GM18505 (cell line): ENCODE measurements around the gene MRPS6.

Source experiments
- ATAC-seq: cut with Tn5 transposase; IDR thresholded peaks from one replicate; pipeline ENCODE4 v1.9.1; 2021; ENCODE audit not compliant: unreplicated experiment
- POLR2A ChIP-seq: IDR thresholded peaks from 4 replicates; pipeline ENCODE4 v1.6.1; 2011; ENCODE audit warnings: borderline replicate concordance; ENCODE audit not compliant: insufficient read depth, insufficient read length; ENCODE audit errors: extremely low read depth

Gene MRPS6

DNA sequence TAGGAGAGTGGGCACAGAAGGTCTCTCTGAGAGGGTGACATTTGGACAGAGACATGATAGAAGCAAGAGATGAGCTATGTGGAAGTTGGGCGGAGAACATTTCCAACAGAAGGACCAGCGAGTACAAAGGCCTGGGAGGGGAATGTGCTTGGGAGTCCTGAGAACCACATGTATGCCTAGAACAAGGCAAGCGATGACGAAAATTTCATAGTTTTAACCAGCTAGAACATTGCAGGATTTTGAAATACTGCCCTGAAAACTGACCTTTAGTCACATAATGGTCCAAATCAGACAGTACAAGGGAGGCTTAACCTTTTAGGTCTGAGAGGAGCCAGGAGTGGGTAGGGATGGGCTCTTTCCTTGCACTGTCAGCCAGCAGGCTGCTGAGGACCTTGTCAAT, 68.0 kb downstream of the MRPS6 start:
- ATAC-seq = no peak
- no peak for TF ChIP-seq POLR2A

DNA sequence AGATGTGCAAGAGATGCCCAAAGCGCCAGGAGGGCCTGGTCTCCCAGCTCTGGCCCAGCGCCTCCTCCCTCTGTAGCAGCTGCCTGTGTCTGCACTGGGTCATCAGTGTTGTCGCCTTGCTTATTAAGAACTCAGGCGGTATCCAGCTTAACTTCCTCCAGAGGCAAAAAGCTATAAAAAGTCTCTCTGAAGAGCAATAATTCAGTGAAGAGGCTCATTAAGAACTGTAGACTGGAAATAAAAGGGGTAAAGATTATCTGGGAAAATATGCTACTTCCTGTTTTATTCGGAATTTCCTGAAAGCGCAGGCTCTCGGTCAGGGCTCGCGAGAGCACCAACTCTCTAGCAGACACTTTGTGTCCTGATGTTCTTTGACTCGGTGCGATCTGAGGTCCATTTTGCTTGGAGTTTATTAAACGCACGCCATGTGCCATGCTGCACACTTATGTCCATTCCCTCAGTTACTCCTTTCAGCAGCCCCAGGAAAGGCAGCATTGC, 70.4 kb downstream of the MRPS6 start:
- TF ChIP-seq POLR2A = no peak
- ATAC-seq = no peak

DNA sequence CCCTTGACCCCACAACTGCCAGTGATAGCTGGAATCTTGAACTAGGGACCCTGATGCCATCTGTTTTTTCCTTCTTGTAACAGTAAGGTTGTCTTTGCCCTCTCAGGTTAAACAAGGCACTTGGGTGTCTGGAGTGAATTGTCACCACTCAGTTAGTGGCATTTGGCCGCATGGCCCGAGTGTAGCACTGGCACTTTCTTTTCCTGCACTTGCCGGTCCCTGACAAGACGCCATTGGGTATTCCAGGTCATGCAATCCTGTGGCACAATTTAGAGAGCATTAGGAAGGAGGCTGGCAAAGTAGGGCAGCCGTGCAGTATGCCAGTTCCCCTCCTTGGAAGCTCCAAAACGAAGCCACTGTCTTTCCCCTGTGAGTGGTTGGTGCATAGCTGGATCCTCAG, 70.8 kb downstream of the MRPS6 start:
- no peak for TF ChIP-seq POLR2A
- ATAC-seq = no peak

DNA sequence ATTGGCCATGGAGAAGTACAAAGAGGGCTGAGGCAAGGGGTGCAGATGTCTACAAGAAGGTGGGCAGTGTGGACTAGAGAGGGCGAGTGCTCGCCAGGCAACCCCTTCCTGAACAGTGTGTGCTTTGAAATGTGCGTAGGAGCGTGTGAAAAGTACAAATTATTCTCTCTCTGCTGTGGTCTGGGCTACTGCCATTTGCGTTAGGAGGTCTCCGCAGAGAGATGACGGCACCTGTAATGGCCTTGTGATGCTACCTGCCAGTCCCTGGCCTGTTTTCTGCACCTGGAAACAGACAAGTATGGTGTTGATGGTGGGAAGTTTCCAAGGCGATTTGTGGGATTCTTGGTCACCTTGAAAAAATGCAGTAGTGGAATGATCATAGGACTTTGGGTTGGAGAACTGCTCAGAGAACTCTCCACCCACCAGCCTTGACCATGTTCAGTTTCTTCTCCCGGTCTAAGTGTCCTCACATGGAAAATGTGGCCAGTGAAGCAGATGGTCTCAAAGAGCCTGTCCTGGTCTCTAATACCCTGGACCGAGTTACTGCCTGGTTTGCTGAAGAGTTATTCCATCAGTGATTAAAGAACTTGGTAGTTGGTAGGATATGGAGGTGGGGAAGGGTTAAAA, 74.5 kb downstream of the MRPS6 start:
- ATAC-seq = no peak

DNA sequence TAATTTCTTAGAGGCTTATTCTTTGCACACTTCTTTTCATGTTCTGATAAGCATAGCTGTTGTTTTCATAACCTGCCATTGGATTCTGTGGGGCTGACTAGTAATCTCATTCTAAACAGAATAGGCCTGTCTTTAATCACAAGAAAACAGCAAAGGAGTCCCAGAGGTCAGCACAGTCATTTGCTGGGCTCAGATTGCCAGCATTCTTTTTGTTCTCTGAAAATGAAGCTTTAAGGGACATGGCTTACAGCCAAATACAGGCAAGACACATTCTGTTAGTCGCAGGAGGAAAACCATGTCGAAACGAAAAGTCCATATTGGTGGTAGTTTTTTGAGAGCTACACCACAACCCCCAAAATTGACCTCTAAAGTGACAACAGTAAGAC, 75.0 kb downstream of the MRPS6 start:
- no peak for TF ChIP-seq POLR2A
- no peak for ATAC-seq

More for the DNA sequence above, 74.5 kb downstream of the MRPS6 start:
- no peak for TF ChIP-seq POLR2A

DNA sequence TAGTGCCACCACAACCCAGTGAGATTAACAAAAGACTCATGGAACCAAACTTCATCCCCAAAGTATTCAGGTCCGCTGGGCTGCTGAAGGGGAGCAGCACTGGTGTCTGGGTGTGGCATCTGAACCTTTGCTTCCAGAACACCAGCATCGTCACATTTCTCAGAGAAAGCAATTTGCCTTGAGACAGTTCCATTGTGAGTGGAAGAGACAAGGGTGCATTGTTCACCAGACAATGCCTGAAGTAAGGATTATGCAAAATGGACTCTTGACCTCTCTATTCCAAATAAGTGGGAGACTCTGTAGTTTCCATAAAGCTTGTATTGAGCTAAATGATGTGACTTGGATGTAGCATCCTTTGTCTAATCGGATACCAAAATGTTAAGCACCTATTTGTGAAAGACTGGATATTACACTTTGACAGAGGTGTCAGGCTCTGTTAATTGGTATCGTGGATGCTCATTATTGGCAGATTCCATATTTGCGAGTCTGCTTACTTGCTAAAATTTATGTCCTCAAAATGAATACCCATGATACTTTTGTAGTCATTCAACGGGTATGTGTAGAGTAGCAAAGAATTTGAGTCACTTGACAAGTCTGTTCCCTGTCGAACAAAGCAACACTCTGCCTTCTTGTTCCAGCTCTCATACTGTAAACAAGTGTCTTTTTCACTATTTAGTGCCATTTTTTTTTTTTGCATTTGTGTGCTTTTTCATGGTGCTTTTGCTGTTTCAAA, 75.6 kb downstream of the MRPS6 start:
- ATAC-seq = no peak
- TF ChIP-seq POLR2A = no peak

DNA sequence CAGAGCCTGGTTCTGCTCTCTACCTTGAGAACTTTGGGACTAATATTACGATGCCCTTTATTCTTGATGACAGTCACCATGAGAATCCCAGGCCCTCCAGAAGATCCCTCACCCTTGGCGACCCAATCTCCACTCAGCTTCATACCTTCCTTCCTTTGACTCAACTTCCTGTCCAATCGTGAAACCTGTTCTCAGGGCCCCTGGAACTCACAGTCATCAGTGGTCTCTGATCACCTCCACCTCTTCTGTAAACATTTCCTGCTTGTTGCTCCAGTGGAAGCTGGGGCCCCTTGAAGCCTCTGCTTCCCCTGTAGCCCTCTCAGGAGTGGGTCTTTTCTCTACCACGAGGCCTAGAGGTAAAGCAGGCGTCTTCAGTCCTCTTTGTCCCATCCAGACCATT, 79.1 kb downstream of the MRPS6 start:
- no peak for ATAC-seq
- TF ChIP-seq POLR2A = no peak

DNA sequence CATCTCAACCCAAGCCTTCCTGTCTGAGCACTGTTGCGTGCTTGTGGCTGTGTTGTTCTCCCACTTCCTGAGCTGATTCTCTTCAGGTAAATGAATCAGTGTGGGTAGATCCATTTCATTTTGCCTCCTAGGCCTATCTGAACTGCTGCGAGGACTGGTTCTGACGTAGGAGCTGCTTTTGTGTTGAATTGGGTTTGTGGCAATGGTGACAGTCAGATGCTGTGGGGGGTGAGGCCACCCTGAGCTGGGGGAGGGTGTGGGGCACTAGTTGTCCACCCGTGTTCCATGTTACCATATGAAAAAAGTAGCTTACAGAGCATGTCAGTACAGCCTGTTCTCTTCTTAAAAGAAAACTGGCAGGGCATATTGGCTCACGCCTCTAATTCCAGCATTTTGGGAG, 81.5 kb downstream of the MRPS6 start:
- no peak for ATAC-seq
- TF ChIP-seq POLR2A = no peak

DNA sequence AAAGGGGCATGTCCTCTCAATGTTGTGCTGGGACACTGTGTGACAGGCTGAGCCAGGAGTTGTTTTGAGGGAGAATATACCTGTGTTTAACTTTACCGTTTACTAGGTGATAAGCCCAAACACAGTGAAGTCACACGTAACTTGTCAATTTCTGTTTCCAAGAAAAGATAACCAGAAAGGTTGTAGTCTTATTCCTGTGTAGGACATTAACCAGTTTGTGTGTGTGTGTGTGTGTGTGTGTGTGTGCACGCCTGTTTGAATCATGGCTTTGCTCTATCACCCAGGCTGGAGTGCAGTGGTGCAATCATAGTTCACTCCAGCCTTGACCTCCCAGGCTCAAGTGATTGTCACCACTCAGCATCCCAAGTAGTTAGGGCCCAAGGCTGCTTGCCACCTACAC, 83.6 kb downstream of the MRPS6 start:
- no peak for ATAC-seq
- TF ChIP-seq POLR2A = no peak

DNA sequence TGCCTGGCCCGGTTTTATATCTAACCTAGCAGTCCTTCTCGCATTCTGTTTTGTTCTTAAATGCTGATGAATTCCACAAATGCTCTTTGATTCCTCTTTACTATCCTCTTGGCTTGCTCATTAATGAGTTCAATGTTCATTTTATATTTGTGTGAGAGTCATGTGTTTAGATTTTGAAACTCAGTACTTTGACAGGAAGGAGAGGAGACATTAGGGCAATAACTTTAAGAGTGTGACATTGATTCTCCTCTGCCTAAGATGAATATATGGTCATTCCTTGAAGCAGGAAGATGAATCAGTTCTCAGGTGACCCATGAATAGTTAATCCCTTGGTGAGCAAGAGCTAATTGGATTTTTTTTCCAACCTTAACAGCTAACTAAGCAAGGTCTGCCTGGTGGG, 84.1 kb downstream of the MRPS6 start:
- TF ChIP-seq POLR2A = no peak
- ATAC-seq = no peak

DNA sequence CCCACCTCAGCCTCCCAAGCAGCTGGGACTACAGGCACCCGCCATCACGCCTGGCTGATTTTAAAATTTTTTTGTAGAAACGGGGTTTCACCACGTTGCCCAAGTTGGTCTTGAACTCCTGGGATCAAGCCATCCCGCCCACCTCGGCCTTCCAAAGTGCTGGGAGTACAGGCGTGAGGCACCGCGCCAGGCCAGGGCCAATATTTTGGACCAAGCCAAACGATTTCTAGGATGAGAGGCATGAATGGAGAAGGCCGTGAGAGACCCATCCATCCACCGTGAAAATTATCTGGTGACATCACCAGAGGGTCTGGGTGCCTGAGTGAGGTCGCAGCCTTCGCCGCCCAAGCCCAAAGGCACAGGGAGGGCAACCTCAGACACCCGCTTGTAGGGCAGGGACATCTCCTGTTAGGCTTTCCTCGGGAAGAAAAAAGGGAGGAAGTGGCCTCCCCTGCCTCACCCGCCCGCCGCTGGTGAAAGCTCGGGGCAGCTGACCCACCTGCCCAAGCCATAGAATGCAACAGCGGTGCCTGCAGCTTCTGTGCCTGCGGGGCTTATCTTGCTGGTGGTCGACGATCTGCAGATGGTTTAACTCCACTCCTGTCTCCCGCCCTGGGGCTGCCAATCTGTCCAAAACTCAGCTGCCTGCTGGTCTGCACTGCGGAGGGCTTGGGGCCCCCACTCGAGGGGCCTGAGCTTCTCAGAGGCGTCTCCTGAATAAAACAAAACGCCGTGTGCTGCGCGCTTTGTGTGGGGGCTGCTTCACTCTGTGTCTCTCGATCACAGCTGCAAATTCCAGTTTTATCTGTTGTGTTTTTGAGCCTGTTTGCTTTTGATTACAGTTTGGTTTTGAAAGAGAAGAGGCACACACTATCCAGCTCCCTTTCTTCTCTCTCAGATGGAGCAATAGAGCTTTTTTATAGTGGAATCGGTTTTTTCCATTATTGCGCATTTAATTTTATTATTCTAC, 85.8 kb downstream of the MRPS6 start:
- ATAC-seq = no peak

DNA sequence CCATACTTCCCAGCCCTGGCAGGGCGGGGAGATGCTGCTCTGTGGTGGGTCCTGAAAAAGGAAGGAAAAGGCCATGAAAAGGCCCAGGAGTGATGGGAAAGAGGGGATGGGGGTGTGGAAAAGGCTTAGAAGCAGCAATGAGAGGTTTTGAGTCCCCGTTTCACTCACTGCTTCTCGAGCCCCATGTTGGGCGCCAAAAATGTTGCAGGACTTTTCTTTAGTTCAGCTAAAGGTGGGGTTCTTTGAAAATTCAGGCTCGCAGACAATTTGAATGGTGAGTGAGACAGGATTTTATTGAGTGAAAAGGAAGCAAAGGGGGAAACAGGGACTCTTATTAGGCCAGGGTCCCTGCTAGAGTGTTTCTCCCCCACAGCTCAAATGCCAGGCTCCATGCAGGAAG, 93.1 kb downstream of the MRPS6 start:
- TF ChIP-seq POLR2A = no peak
- no peak for ATAC-seq

More for the DNA sequence above, 85.8 kb downstream of the MRPS6 start:
- no peak for TF ChIP-seq POLR2A

DNA sequence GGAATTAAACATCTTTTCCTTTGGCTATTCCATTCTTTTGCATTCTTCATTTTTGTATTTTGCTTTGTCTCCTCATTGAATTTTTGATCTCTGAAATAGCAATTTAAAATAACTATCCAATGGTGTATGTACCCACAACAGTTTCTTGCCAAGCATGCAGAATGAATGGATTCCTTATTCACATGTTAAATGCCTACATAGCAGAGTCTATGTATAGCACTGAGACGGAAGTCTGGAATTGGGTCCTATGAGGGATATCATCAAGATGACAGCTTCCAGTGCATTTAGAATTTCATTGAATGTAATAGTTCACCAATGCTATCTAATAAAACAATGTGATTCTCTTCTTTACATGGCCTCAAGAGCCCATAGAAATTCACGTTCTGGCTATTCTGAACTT, 97.5 kb downstream of the MRPS6 start:
- no peak for TF ChIP-seq POLR2A
- no peak for ATAC-seq
